B cell (primary cell): ENCODE results near the gene MRS2.

Experiments used
- CTCF ChIP-seq: fragments of 200-600 bp; IDR thresholded peaks from one replicate; pipeline ENCODE4 v1.8.0; 2022; ENCODE audit warnings: antibody characterized with exemption, mild to moderate bottlenecking
- EZH2 ChIP-seq: IDR thresholded peaks from 2 replicates; pipeline ENCODE4 v1.6.1; 2012; ENCODE audit warnings: borderline replicate concordance, low read depth, mild to moderate bottlenecking, moderate library complexity, low read length; ENCODE audit not compliant: insufficient read depth, poor library complexity, severe bottlenecking

DNA sequence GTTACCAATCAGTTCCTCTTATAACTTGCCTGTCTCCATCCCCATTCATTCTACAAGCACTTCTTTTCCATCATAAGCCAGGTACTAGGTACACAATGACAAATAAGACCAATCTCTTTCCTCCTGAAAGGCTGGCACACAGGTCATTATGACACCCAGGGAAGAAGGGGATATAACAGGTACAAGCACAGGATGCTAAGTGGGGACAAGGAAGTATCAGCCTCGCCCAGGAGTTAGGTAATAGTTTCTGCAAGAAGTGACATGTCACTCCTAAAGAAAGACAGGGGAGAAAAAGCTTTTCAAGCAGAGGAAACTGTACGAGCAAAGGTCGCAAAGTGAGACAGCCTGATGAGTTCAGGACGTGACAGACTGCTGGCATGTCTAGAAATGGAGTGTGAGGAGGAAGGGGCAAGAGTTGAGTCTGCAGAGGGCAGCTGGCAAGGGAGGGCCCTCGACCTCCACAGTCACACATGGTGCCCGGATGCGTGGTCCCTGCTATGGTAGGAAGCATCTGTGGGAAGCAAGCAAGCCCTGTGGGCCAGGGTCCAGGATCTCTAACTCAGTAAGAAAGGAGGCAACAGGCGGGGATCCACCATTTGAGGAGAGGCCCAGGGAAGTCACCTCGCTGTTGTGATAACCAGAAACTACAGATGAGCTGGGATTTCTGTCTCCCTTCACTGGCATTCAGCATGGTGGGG is 46.2 kb downstream of the MRS2 start:
- TF ChIP-seq EZH2 (no peak), CTCF (no peak)
